Left hindlimb (tissue), 1 donor: Measurements from ENCODE around the gene CR2.
"Not testable (repeated sequence)": the region's sequence is repeated elsewhere in the genome, so short reads cannot be mapped to it uniquely, and the experiment has no call there.

Source experiments
- DNase-seq: peaks from one replicate; pipeline ENCODE4 v3.0.0-alpha.2; 2018

The CR2 gene

GRCh38 chr1:207454046-207454964 lies at the start of gene CR2:
Gene CR2, plus strand, starts transcription at chr1:207454328. Its CDS starts 91 bp downstream, at chr1:207454419.
- DNase-seq = peak; percentile 22

GRCh38 chr1:207404849-207405525 lies 49.1 kb upstream of the CR2 start:
- no peak for DNase-seq

GRCh38 chr1:207405814-207406213 lies 48.3 kb upstream of the CR2 start:
- no peak for DNase-seq

GRCh38 chr1:207407655-207408260 lies 46.4 kb upstream of the CR2 start:
- no peak for DNase-seq

- no peak for DNase-seq
These were observed 41.3 kb upstream of the CR2 start for GRCh38 chr1:207412845-207413244.

- no peak for DNase-seq
These were observed 39.5 kb upstream of the CR2 start for GRCh38 chr1:207414606-207415108.

- DNase-seq = no peak
These were observed 37.1 kb upstream of the CR2 start for GRCh38 chr1:207417076-207417475.

- DNase-seq = no peak
These were observed 35.8 kb upstream of the CR2 start for GRCh38 chr1:207418351-207418750.

- no peak for DNase-seq
These were observed 34.0 kb upstream of the CR2 start for GRCh38 chr1:207420109-207420508.

- no peak for DNase-seq
These were observed 33.0 kb upstream of the CR2 start for GRCh38 chr1:207421078-207421477.

- DNase-seq = no peak
These were observed 30.4 kb upstream of the CR2 start for GRCh38 chr1:207423560-207424292.

- no peak for DNase-seq
These were observed 29.5 kb upstream of the CR2 start for GRCh38 chr1:207424570-207425131.

GRCh38 chr1:207427832-207428585 lies 26.1 kb upstream of the CR2 start:
- no peak for DNase-seq

- DNase-seq = no peak
These were observed 25.3 kb upstream of the CR2 start for GRCh38 chr1:207428783-207429182.

- DNase-seq = no peak
These were observed 24.2 kb upstream of the CR2 start for GRCh38 chr1:207429963-207430362.

GRCh38 chr1:207430602-207431001 lies 23.5 kb upstream of the CR2 start:
- DNase-seq = no peak

GRCh38 chr1:207431508-207431907 lies 22.6 kb upstream of the CR2 start:
- no peak for DNase-seq

- no peak for DNase-seq
These were observed 20.7 kb upstream of the CR2 start for GRCh38 chr1:207433435-207433834.

GRCh38 chr1:207436746-207437145 lies 17.4 kb upstream of the CR2 start:
- not testable (repeated sequence) for DNase-seq

GRCh38 chr1:207440626-207441025 lies 13.5 kb upstream of the CR2 start:
- DNase-seq = no peak

- no peak for DNase-seq
These were observed 9.5 kb upstream of the CR2 start for GRCh38 chr1:207444514-207445217.
